PC-9 (cell line): ENCODE results near the gene DENND1A. TPM values are rescaled to one million over a fixed set of nuclear protein-coding genes. Genes with fewer than 3 reads are reported as not detected.

Experiments
- BruUV-seq: library from RNA; stranded (reverse); fragments of 400-500 nt; replicated peaks from 2 replicates; lab custom pipeline; 2021; lab: Mats Ljungman, UMichigan
- CTCF ChIA-PET: fragments of 300-600 bp; sonication (Branson Sonifier 250); formaldehyde crosslinking; loops from one replicate; lab custom pipeline; 2022; ENCODE audit warnings: antibody characterized with exemption; lab: Charles Lee
- POLR2A ChIA-PET: fragments of 300-600 bp; sonication (Branson Sonifier 250); formaldehyde crosslinking; loops from one replicate; lab custom pipeline; 2022; ENCODE audit warnings: antibody characterized with exemption; ENCODE audit not compliant: unreplicated experiment; lab: Charles Lee
- DNase-seq, 2 experiments: peaks; one replicate each; pipeline versions ENCODE4 v3.0.0 to v3.0.0-alpha.2; 2015 to 2022; ENCODE audit warnings: mixed read lengths in 1 of 2
- H2AFZ ChIP-seq: fragments of 200-600 bp; sonication (generic); 2 replicates; pipeline ENCODE4 v1.8.1; 2017; ENCODE audit warnings: antibody characterized with exemption
- H3F3A ChIP-seq: fragments of 200-600 bp; sonication (generic); 2 replicates; pipeline ENCODE4 v1.8.1; 2017; ENCODE audit warnings: antibody characterized with exemption, mild to moderate bottlenecking, low read depth; ENCODE audit not compliant: insufficient read depth
- H3K27ac ChIP-seq: fragments of 200-600 bp; sonication (generic); 2 replicates; pipeline ENCODE4 v1.6.1; 2016; ENCODE audit warnings: mixed run types
- H3K27me3 ChIP-seq: fragments of 200-600 bp; sonication (generic); 2 replicates; pipeline ENCODE4 v1.6.1; 2016; ENCODE audit warnings: low read depth, mixed run types; ENCODE audit not compliant: insufficient read depth
- H3K36me3 ChIP-seq: fragments of 200-600 bp; sonication (generic); 2 replicates; pipeline ENCODE4 v1.6.1; 2016; ENCODE audit warnings: low read depth, mixed run types
- H3K4me1 ChIP-seq: fragments of 200-600 bp; sonication (generic); replicated peaks from 2 replicates; pipeline ENCODE4 v1.6.1; 2016; ENCODE audit warnings: mixed run types; ENCODE audit not compliant: insufficient read depth
- H3K4me2 ChIP-seq: fragments of 200-600 bp; sonication (generic); 2 replicates; pipeline ENCODE4 v1.6.1; 2017; ENCODE audit warnings: mixed run types
- H3K4me3 ChIP-seq: fragments of 200-600 bp; sonication (generic); 2 replicates; pipeline ENCODE4 v1.6.1; 2016; ENCODE audit warnings: mixed run types
- H3K79me2 ChIP-seq: fragments of 200-600 bp; sonication (generic); 2 replicates; pipeline ENCODE4 v1.6.1; 2017; ENCODE audit warnings: low read depth, mixed run types
- H3K9me2 ChIP-seq: fragments of 200-600 bp; sonication (generic); 2 replicates; pipeline ENCODE4 v1.8.1; 2017; ENCODE audit warnings: mild to moderate bottlenecking; ENCODE audit not compliant: insufficient read depth
- H3K9me3 ChIP-seq: fragments of 200-600 bp; sonication (generic); 2 replicates; pipeline ENCODE4 v1.8.1; 2016; ENCODE audit warnings: low read depth; ENCODE audit not compliant: insufficient read depth
- H4K20me1 ChIP-seq: fragments of 200-600 bp; sonication (generic); 2 replicates; pipeline ENCODE4 v1.8.1; 2017; ENCODE audit not compliant: insufficient read depth
- CTCF ChIP-seq: fragments of 200-600 bp; sonication (generic); conservative IDR thresholded peaks from 2 replicates; pipeline ENCODE4 v1.6.1; 2017; ENCODE audit warnings: mixed run types, antibody characterized with exemption, mild to moderate bottlenecking, moderate library complexity
- EZH2 ChIP-seq: fragments of 200-600 bp; sonication (generic); IDR thresholded peaks from 2 replicates; pipeline ENCODE4 v1.8.0; 2017; ENCODE audit warnings: antibody characterized with exemption, low read depth
- intact Hi-C: fragments of 100-400 bp; cut with micrococcal nuclease; formaldehyde crosslinking; loops from one replicate; pipeline ENCODE4 v1.10.0; 2022; ENCODE audit not compliant: unreplicated experiment
- total RNA-seq: library from RNA; stranded (reverse); gene quantifications from 2 replicates; pipeline ENCODE4 v1.2.3, GENCODE V29; 2021

Gene DENND1A
- total RNA-seq, 1 experiment from 2014 or later: 37.7 TPM

DNA sequence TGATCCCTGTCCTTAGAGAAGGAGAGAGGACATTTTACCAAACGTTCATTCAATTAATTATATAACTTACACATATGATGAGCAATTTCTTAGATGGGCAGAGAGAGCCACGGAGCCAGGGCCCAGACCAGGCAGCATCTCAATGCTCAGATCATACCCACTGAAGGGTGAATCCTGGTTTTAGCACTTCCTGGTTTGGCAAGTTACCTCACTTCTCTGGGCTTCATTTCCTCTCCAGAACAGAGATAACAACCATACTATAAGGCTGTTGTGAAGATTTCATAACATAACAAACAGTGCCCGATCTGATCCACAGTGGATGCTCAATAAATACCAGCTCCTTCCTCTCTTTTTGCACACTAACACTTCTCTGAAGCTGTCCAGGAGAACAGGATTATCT is 271.1 kb downstream of the DENND1A start:
- no peaks in the 10 kb centered on the region for H3K4me1 ChIP-seq
- H2AFZ ChIP-seq: no peak overlapping the region
- 0 out of 2 replicates have a peak, but pooled peaks cover 6% of the 10 kb centered on the region for H3K36me3 ChIP-seq
- no peaks in the 10 kb centered on the region for H3K9me3 ChIP-seq
- intact Hi-C loops: no loop called here
- no peak for DNase-seq
- BruUV-seq: no TSS peak
- CTCF ChIA-PET: no interaction called here
- H3K79me2 ChIP-seq: no peaks in the 10 kb centered on the region
- no peak overlapping the region for H3K4me2 ChIP-seq
- POLR2A ChIA-PET: no interaction called here
- H3K27me3 ChIP-seq: no peaks in the 10 kb centered on the region
- no peak overlapping the region for H3K4me3 ChIP-seq
- TF ChIP-seq CTCF: no peak
- TF ChIP-seq EZH2: no peak
- no peaks in the 10 kb centered on the region for H3F3A ChIP-seq
- H4K20me1 ChIP-seq: no peaks in the 10 kb centered on the region; the same call in 1 of the 2 replicates
- H3K9me2 ChIP-seq: no peaks in the 10 kb centered on the region
- H3K27ac ChIP-seq: no peak overlapping the region

DNA sequence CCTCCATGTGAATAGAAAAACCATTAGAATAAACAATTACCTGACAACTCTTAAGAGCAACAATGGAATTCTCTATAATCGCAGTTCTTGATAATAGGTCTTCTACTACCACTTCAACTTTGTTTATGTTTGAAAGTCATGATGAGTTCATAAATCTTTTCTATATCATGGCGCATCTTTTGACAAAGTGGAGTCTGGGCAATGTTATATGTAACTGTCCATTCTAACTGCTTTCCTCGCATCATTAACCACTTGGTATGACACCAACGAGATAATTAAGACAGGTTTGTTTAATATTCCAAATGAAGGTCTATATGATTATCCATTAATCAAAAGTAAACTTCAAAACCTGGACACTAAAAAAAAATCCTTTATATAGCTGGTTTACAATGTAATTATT is 272.0 kb downstream of the DENND1A start:
- H3K27me3 ChIP-seq: no peaks in the 10 kb centered on the region
- no peak overlapping the region for H3K27ac ChIP-seq
- intact Hi-C loops: no loop called here
- no peak overlapping the region for H3K4me2 ChIP-seq
- H2AFZ ChIP-seq: no peak overlapping the region
- ChIA-PET POLR2A (no interaction called here), CTCF (no interaction called here)
- H3K9me2 ChIP-seq: no peaks in the 10 kb centered on the region
- no peaks in the 10 kb centered on the region; the same call in 1 of the 2 replicates for H4K20me1 ChIP-seq
- no peaks in the 10 kb centered on the region for H3K79me2 ChIP-seq
- no TSS peak for BruUV-seq
- no peaks in the 10 kb centered on the region for H3K9me3 ChIP-seq
- TF ChIP-seq CTCF (no peak), EZH2 (no peak)
- H3F3A ChIP-seq: no peaks in the 10 kb centered on the region
- no peak for DNase-seq
- H3K4me1 ChIP-seq: no peaks in the 10 kb centered on the region
- no peak overlapping the region for H3K4me3 ChIP-seq
- 0 out of 2 replicates have a peak, but pooled peaks cover 6% of the 10 kb centered on the region for H3K36me3 ChIP-seq

GRCh38 chr9:123657099-123657498 is 272.8 kb downstream of the DENND1A start:
- BruUV-seq: no TSS peak
- H3K4me1 ChIP-seq: no peaks in the 10 kb centered on the region
- no peaks in the 10 kb centered on the region for H3K36me3 ChIP-seq
- no peaks in the 10 kb centered on the region for H3K9me2 ChIP-seq
- no peaks in the 10 kb centered on the region for H3K9me3 ChIP-seq
- TF ChIP-seq EZH2 (no peak), CTCF (no peak)
- intact Hi-C loops: no loop called here
- no peaks in the 10 kb centered on the region for H3F3A ChIP-seq
- H3K27ac ChIP-seq: no peak overlapping the region
- ChIA-PET POLR2A (no interaction called here), CTCF (no interaction called here)
- H4K20me1 ChIP-seq: no peaks in the 10 kb centered on the region; the same call in 1 of the 2 replicates
- H3K27me3 ChIP-seq: no peaks in the 10 kb centered on the region
- no peaks in the 10 kb centered on the region for H3K79me2 ChIP-seq
- no peak for DNase-seq
- H3K4me2 ChIP-seq: no peak overlapping the region
- H3K4me3 ChIP-seq: no peak overlapping the region
- H2AFZ ChIP-seq: no peak overlapping the region
